GM20000 (cell line): ENCODE results near the gene ZSCAN23.
"Not testable (repeated sequence)": the region's sequence is repeated elsewhere in the genome, so short reads cannot be mapped to it uniquely, and the experiment has no call there.

ENCODE experiments used
- DNase-seq: peaks from one replicate; pipeline ENCODE4 v3.0.0; 2012; ENCODE audit warnings: low spot score
- TF ChIP-seq, protein P1 (sequence below): IDR thresholded peaks from 2 replicates; pipeline ENCODE4 v1.5.1; 2012; ENCODE audit warnings: mild to moderate bottlenecking, control low read depth; ENCODE audit errors: extremely low read depth, missing control alignments

ZSCAN23 gene

DNA sequence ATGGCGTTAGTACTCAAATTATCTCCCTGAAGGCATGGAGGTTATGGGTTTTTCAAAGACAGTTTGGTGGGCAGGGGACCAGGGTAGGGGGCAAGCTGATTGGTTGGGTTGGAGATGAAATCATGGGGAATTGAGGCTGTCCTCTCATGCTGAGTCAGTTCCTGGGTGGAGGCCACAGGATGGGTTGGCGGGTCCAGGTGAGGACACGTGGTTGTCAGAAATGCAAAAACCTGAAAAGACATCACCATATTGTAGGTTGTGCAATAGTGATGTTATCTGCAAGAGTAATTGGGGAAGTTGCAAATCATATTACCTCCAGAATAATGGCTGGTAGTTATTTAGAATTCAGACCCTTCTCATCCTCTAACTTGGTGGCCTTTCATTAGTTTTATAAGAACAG lies 42.2 kb upstream of the ZSCAN23 start:
- TF ChIP-seq, protein P1, sequence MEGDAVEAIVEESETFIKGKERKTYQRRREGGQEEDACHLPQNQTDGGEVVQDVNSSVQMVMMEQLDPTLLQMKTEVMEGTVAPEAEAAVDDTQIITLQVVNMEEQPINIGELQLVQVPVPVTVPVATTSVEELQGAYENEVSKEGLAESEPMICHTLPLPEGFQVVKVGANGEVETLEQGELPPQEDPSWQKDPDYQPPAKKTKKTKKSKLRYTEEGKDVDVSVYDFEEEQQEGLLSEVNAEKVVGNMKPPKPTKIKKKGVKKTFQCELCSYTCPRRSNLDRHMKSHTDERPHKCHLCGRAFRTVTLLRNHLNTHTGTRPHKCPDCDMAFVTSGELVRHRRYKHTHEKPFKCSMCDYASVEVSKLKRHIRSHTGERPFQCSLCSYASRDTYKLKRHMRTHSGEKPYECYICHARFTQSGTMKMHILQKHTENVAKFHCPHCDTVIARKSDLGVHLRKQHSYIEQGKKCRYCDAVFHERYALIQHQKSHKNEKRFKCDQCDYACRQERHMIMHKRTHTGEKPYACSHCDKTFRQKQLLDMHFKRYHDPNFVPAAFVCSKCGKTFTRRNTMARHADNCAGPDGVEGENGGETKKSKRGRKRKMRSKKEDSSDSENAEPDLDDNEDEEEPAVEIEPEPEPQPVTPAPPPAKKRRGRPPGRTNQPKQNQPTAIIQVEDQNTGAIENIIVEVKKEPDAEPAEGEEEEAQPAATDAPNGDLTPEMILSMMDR = no peak
- DNase-seq = no peak

- TF ChIP-seq, protein P1 = no peak
- no peak for DNase-seq
Measured at GRCh38 chr6:28480253-28480932, 37.1 kb upstream of the ZSCAN23 start.

DNA sequence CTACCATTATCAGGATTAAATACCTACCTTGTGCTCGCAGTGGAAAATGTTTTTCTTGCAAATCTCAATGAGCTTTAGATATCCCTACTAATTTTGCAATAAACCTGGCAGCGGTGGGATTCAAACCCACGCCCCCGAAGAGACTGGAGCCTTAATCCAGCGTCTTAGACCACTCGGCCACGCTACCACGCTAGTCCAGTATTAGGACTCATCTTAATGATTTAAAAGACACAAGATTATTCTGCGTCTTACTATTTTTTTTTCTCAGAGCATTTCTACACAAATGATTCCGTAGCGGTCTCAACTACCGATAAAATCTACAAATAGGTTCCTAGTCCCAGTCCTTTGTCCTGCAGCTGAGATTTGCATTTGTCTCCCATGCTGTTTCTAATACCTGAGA lies 35.2 kb upstream of the ZSCAN23 start:
- TF ChIP-seq, protein P1 = no peak
- DNase-seq = no peak

- TF ChIP-seq, protein P1 = no peak
- DNase-seq = peak; percentile 70
Measured at GRCh38 chr6:28474441-28475219, 31.3 kb upstream of the ZSCAN23 start.

DNA sequence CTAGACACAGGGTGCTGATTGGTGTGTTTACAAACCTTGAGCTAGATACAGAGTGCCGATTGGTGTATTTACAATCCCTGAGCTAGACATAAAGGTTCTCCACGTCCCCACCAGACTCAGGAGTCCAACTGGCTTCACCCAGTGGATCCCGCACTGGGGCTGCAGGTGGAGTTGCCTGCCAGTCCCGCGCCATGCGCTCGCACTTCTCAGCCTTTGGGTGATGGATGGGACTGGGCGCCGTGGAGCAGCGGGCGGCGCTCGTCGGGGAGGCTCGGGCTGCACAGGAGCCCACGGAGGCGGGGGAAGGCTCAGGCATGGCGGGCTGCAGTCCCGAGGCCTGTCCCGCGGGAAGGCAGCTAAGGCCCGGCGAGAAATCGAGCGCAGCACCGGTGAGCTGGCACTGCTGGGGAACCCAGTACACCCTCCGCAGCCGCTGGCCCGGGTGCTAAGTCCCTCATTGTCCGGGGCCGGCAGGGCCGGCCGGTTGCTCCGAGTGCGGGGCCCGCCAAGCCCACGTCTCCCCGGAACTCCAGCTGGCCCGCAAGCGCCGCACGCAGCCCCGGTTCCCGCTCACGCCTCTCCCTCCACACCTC lies 26.0 kb upstream of the ZSCAN23 start:
- not testable (repeated sequence) for DNase-seq

GRCh38 chr6:28468056-28468455 lies 24.8 kb upstream of the ZSCAN23 start:
- no peak for DNase-seq
- TF ChIP-seq, protein P1 = no peak

GRCh38 chr6:28462401-28462800 lies 19.1 kb upstream of the ZSCAN23 start:
- no peak for DNase-seq

More at GRCh38 chr6:28462401-28462800, 19.1 kb upstream of the ZSCAN23 start:
- TF ChIP-seq, protein P1 = no peak
